ENCODE results near the gene BCO2. TPM values are rescaled to one million over a fixed set of nuclear protein-coding genes. Genes with fewer than 3 reads are reported as not detected.

The BCO2 gene
- total RNA-seq, 1 experiment from 2014 or later = 0.31 TPM

GRCh38 chr11:112227471-112227870 lies 52.2 kb downstream of the BCO2 start:
- no peak for DNase-seq
- H3K9me3 Mint-ChIP-seq = no peaks in the 10 kb centered on the region; a peak in 1 of 5 replicates
- peak overlapping the region; percentile 83 to 89 for H3K4me3 Mint-ChIP-seq
- Histone ChIP-seq H3K9ac (ENCODE audit: extremely low read depth, insufficient read length, low read length) (no peak overlapping the region), H4K5ac (ENCODE audit: insufficient read length, low read depth, low read length) (no peak overlapping the region), H3K56ac (ENCODE audit: insufficient read length, low read depth, low read length) (no peak overlapping the region), H2BK20ac (ENCODE audit: low read depth, low read length, poor library complexity, severe bottlenecking) (no peak overlapping the region), H4K20me1 (ENCODE audit: control insufficient read depth, insufficient read depth, insufficient read length) (no peaks in the 10 kb centered on the region), H2BK120ac (ENCODE audit: low read depth, low read length, poor library complexity, severe bottlenecking) (no peak overlapping the region), H3K14ac (ENCODE audit: insufficient read depth, low read length) (no peak overlapping the region), H4K8ac (replicated peaks; ENCODE audit: insufficient read length, low read depth, low read length) (no peak overlapping the region), H3K23me2 (ENCODE audit: insufficient read length, low read depth, low read length, poor library complexity, severe bottlenecking) (peaks cover 8% of the 10 kb centered on the region), H3K23ac (ENCODE audit: insufficient read length, low read depth, low read length) (no peak overlapping the region), H3K27ac (ENCODE audit: insufficient read length, low read depth, low read length) (no peak overlapping the region), H3K79me1 (ENCODE audit: insufficient read depth, low read depth, low read length, poor library complexity, severe bottlenecking) (no peaks in the 10 kb centered on the region), H2AK5ac (ENCODE audit: insufficient read length, low read length) (no peak overlapping the region), H3K27me3 (ENCODE audit: insufficient read depth, low read length) (no peaks in the 10 kb centered on the region; the same call in 1 of the 2 replicates), H2BK12ac (ENCODE audit: insufficient read length, low read depth, low read length) (no peak overlapping the region), H2BK5ac (ENCODE audit: insufficient read length, low read length) (no peak overlapping the region), H3K9me3 (ENCODE audit: control insufficient read depth, low read depth, low read length) (no peaks in the 10 kb centered on the region), H4K91ac (ENCODE audit: insufficient read length, low read depth, low read length) (no peak overlapping the region), H3T11ph (ENCODE audit: low read length) (no peak overlapping the region), H3K4ac (ENCODE audit: low read depth, low read length) (no peak overlapping the region), H3K79me2 (ENCODE audit: insufficient read depth, low read length) (no peaks in the 10 kb centered on the region; the same call in 1 of the 2 replicates), H2BK15ac (ENCODE audit: low read depth, low read length) (no peak overlapping the region), H3K4me2 (ENCODE audit: insufficient read depth, insufficient read length, low read length) (peak overlapping the region; percentile 97), H3K4me1 (ENCODE audit: insufficient read depth, low read length) (no peaks in the 10 kb centered on the region; the same call in 1 of the 2 replicates), H3K18ac (ENCODE audit: insufficient read length, low read depth, low read length) (no peak overlapping the region), H2AFZ (ENCODE audit: low read length) (no peak overlapping the region)
- peaks cover 19% of the 10 kb centered on the region for H3K27me3 Mint-ChIP-seq (ENCODE audit: low read depth)
- no CpG with 5 or more reads among the region's 4 CpGs for WGBS (ENCODE audit: extremely low coverage, insufficient read length, low lambda C conversion rate)
- TF ChIP-seq CTCF (conservative IDR thresholded peaks at IDR 0.05) = no peak
- H3K27ac Mint-ChIP-seq = peak overlapping the region in 2 of 3 experiments; percentile 24 to 77; a peak in 4 of 7 replicates
- H3K36me3 Mint-ChIP-seq (ENCODE audit: insufficient read depth in 1 of 3, low read depth in 3 of 3) = peaks cover 2 to 33% (median 22%) of the 10 kb centered on the region in 3 experiments; a peak in 5 of 7 replicates
- peaks cover 8 to 12% of the 10 kb centered on the region in 2 experiments for H3K4me1 Mint-ChIP-seq
